Adrenal gland (tissue), 12 donors: Measurements from ENCODE around the gene TMEM201. TPM values are rescaled to one million over a fixed set of nuclear protein-coding genes. Genes with fewer than 3 reads are reported as not detected.
A peak's percentile ranks its signal among the peaks of the same experiment; 100 is the strongest.

ENCODE experiments used
- DNase-seq, 7 donors: peaks; one replicate each; pipeline ENCODE4 v3.0.0-alpha.2; 2019 to 2020
- H3K27ac ChIP-seq, 5 donors: fragments of 200-600 bp; sonication (generic) in 4 of 5; 1 replicate in 3 of 5; 2 replicates in 2 of 5; pipeline versions ENCODE4 v1.5.1 to v1.8.0; 2016 to 2020; ENCODE audit warnings: mild to moderate bottlenecking in 1 of 5
- H3K27me3 ChIP-seq: fragments of 200-600 bp; 2 replicates; pipeline ENCODE4 v1.8.0; 2021
- H3K36me3 ChIP-seq, 2 donors: fragments of 200-600 bp; replicated peaks in 1 of 2; 1 replicate in 1 of 2; 2 replicates in 1 of 2; pipeline versions ENCODE4 v1.5.1 to v1.8.0; 2018 to 2022
- H3K4me1 ChIP-seq, 2 donors: fragments of 200-600 bp; replicated peaks in 1 of 2; 1 replicate in 1 of 2; 2 replicates in 1 of 2; pipeline versions ENCODE4 v1.5.1 to v1.8.0; 2018 to 2021
- H3K4me3 ChIP-seq, 4 donors: fragments of 200-600 bp; sonication (generic) in 3 of 4; one replicate each; pipeline ENCODE4 v1.5.1; 2016 to 2018
- H3K9me3 ChIP-seq, 3 donors: fragments of 200-600 bp; sonication (generic) in 1 of 3; replicated peaks in 1 of 3; 1 replicate in 2 of 3; 2 replicates in 1 of 3; pipeline versions ENCODE4 v1.5.1 to v1.8.0; 2016 to 2021
- CTCF ChIP-seq, 6 experiments: fragments of 450-650 bp in 4 of 6; fragments of 200-600 bp in 2 of 6; sonication (generic) in 1 of 6; IDR thresholded peaks; 1 replicate in 5 of 6; 2 replicates in 1 of 6; pipeline versions ENCODE4 v1.5.1 to v1.8.0; 2016 to 2021; ENCODE audit warnings: antibody characterized with exemption in 6 of 6, mild to moderate bottlenecking in 2 of 6, moderate library complexity in 1 of 6
- POLR2A ChIP-seq, 2 donors: fragments of 450-650 bp; IDR thresholded peaks; one replicate each; pipeline ENCODE4 v1.6.1; 2017; ENCODE audit warnings: antibody characterized with exemption in 2 of 2, mild to moderate bottlenecking in 2 of 2, moderate library complexity in 1 of 2
- WGBS, 4 donors: extraction: QIAGEN DNeasy Blood & Tissue Kit in 2 of 4; methylation state at CpG; one replicate each; pipeline versions ENCODE4 v1.1.5 to v1.1.7; 2013 to 2017; 5-methylcytosine and 5-hydroxymethylcytosine counted together
- intact Hi-C, 2 donors: fragments of 100-400 bp; cut with DNase I; formaldehyde crosslinking; loops; one replicate each; pipeline versions ENCODE4 v1.14.1 to v1.15.0; 2022 to 2023
- polyA plus RNA-seq, 3 donors: library from polyadenylated mRNA; stranded (reverse); fragments of 200-250 nt in 2 of 3; fragments of 350-450 nt in 1 of 3; fragmentation: Illumina TruSeq in 1 of 3; extraction: RNeasy Lipid Tissue Mini Kit (QIAGEN cat#74804) in 1 of 3; gene quantifications; one replicate each; pipeline ENCODE4 v1.2.3, GENCODE V29; 2013 to 2014
- total RNA-seq, 9 donors: library from RNA; depleted of rRNA in 4 of 9; stranded (reverse); fragments of >200 nt in 4 of 9; fragments of 120-200 nt in 1 of 9; fragmentation: NEBNext Ultra II Directional in 1 of 9; extraction: Animal tissue kit (Norgen Biotek cat#: 25700) in 1 of 9; gene quantifications; one replicate each; pipeline versions ENCODE4 v1.1.0 to v1.2.4, GENCODE V29; 2013 to 2023
- donor health status: healthy with polysubstance abuse.
- donor health status: Bipolar disorder and iron deficiency.
- donor health status: DM: yes; HTN: yes; CAD: no.
- donor health status: DM: no; HTN: no; CAD: no.
- donor health status: DM: no; HTN: no; CAD: no.
- donor health status: DM: yes; HTN: yes; CAD: no.

Gene TMEM201
- total and polyA plus RNA-seq, 12 donors: 2.1 to 12.6 (median 9.5) TPM

- 90 to 96% (median 93%) methylated on average over 15 of the region's 15 CpGs for WGBS, 4 donors
- intact Hi-C loops: no loop called here
- TF ChIP-seq POLR2A (IDR thresholded peaks at IDR 0.05) (no peak), CTCF (IDR thresholded peaks at IDR 0.05) (no peak)
- Histone ChIP-seq H3K27me3 (no peaks in the 10 kb centered on the region), H3K36me3 (peaks cover 0 to 27% of the 10 kb centered on the region in 2 donors), H3K4me1 (peaks cover 0 to 11% of the 10 kb centered on the region in 2 donors), H3K4me3 (no peak overlapping the region), H3K27ac (peak overlapping the region in 1 of 5 donors; percentile 54), H3K9me3 (no peaks in the 10 kb centered on the region)
- DNase-seq: no peak
These were observed 16.1 kb downstream of the TMEM201 start for GRCh38 chr1:9604836-9605235.

GRCh38 chr1:9605946-9606455 lies 17.3 kb downstream of the TMEM201 start:
- no peaks in the 10 kb centered on the region for H3K27me3 ChIP-seq
- intact Hi-C loops: no loop called here
- no peak overlapping the region for H3K4me3 ChIP-seq
- no peak for TF ChIP-seq CTCF (IDR thresholded peaks at IDR 0.05)
- TF ChIP-seq POLR2A (IDR thresholded peaks at IDR 0.05): no peak
- peaks cover 0 to 23% of the 10 kb centered on the region in 2 donors for H3K36me3 ChIP-seq
- DNase-seq: peak in 1 of 7 donors; percentile 14
- no peaks in the 10 kb centered on the region for H3K9me3 ChIP-seq
- peak overlapping the region in 1 of 5 donors; percentile 54 for H3K27ac ChIP-seq
- peaks cover 0 to 11% of the 10 kb centered on the region in 2 donors for H3K4me1 ChIP-seq
- WGBS, 4 donors: 95 to 98% (median 97%) methylated on average over 8 to 14 of the region's 14 CpGs

GRCh38 chr1:9606458-9606857 lies 17.7 kb downstream of the TMEM201 start:
- H3K27ac ChIP-seq: peak overlapping the region in 2 of 5 donors; percentile 22 to 56
- intact Hi-C loops: no loop called here
- 60 to 84% (median 80%) methylated on average over 7 to 21 of the region's 21 CpGs for WGBS, 4 donors
- TF ChIP-seq CTCF (IDR thresholded peaks at IDR 0.05) (no peak), POLR2A (IDR thresholded peaks at IDR 0.05) (no peak)
- no peaks in the 10 kb centered on the region for H3K27me3 ChIP-seq
- H3K4me1 ChIP-seq: peaks cover 0 to 11% of the 10 kb centered on the region in 2 donors
- peak in 2 of 7 donors; percentile 24 to 39 for DNase-seq
- peaks cover 0 to 18% of the 10 kb centered on the region in 2 donors for H3K36me3 ChIP-seq
- no peak overlapping the region for H3K4me3 ChIP-seq
- H3K9me3 ChIP-seq: no peaks in the 10 kb centered on the region

GRCh38 chr1:9606948-9607347 lies 18.2 kb downstream of the TMEM201 start:
- no peaks in the 10 kb centered on the region for H3K27me3 ChIP-seq
- DNase-seq: peak; percentile 75 to 86 (median 78)
- 38 to 55% (median 45%) methylated on average over 8 to 10 of the region's 10 CpGs for WGBS, 4 donors
- H3K4me3 ChIP-seq: no peak overlapping the region
- intact Hi-C loops: no loop called here
- H3K9me3 ChIP-seq: no peaks in the 10 kb centered on the region
- H3K27ac ChIP-seq: peak overlapping the region in 2 of 5 donors; percentile 22 to 56
- H3K4me1 ChIP-seq: peaks cover 0 to 11% of the 10 kb centered on the region in 2 donors
- peaks cover 0 to 13% of the 10 kb centered on the region in 2 donors for H3K36me3 ChIP-seq
- TF ChIP-seq POLR2A (IDR thresholded peaks at IDR 0.05) (no peak), CTCF (IDR thresholded peaks at IDR 0.05) (no peak)
